GM12878 (cell line): ENCODE measurements around the gene B3GALT6. TPM values are rescaled to one million over a fixed set of nuclear protein-coding genes. Genes with fewer than 3 reads are reported as not detected.

Experiments
- ATAC-seq: fragments of 200-7000 bp; cut with Tn5 transposase; 3 replicates; pipeline ENCODE4 v1.9.1; 2020; ENCODE audit warnings: mild to moderate bottlenecking, moderate library complexity
- BruUV-seq: library from RNA; stranded (reverse); fragments of 400-500 nt; replicated peaks from 2 replicates; lab custom pipeline; 2021; lab: Mats Ljungman, UMichigan
- CTCF ChIA-PET: fragments of 300-600 bp; sonication (Branson Sonifier 250); formaldehyde crosslinking; extraction: SDS; loops from one replicate; lab custom pipeline; 2021; ENCODE audit warnings: inconsistent platforms; lab: Yijun Ruan, JAX
- POLR2A ChIA-PET: fragments of 350-600 bp; formaldehyde crosslinking; extraction: SDS; loops from one replicate; lab custom pipeline; 2021; ENCODE audit warnings: inconsistent platforms; lab: Charles Lee
- RAD21 ChIA-PET: fragments of 300-600 bp; sonication (Branson Sonifier 250); formaldehyde crosslinking; loops from one replicate; lab custom pipeline; 2023; ENCODE audit warnings: antibody characterized with exemption; ENCODE audit not compliant: unreplicated experiment; lab: Charles Lee
- SMC1A ChIA-PET: fragments of 300-600 bp; sonication (Branson Sonifier 250); formaldehyde crosslinking; loops from one replicate; lab custom pipeline; 2023; ENCODE audit not compliant: unreplicated experiment, uncharacterized antibody; lab: Charles Lee
- DNase-seq: peaks from one replicate; pipeline ENCODE4 v3.0.0-alpha.2; 2011; ENCODE audit warnings: low read depth, low spot score
- FAIRE-seq: peaks from 3 replicates; lab custom pipeline; 2011; peaks lifted over from hg19 to GRCh38; lab: Jason Lieb, UNC
- H2AFZ ChIP-seq: 2 replicates; pipeline ENCODE4 v1.6.0; 2011; ENCODE audit warnings: low read depth, low read length, control low read depth; ENCODE audit not compliant: control insufficient read depth
- H3K27ac ChIP-seq: 2 replicates; pipeline ENCODE4 v1.5.1; 2011; ENCODE audit warnings: control low read depth; ENCODE audit not compliant: control insufficient read depth, insufficient read depth
- H3K27me3 ChIP-seq, 2 experiments: replicated peaks in 1 of 2; 2 replicates each; pipeline versions ENCODE4 v1.6.0 to v1.6.1; 2011; ENCODE audit warnings: low read length in 1 of 2; ENCODE audit not compliant: control insufficient read depth in 2 of 2, insufficient read depth in 2 of 2
- H3K36me3 ChIP-seq, 2 experiments: 2 replicates each; pipeline ENCODE4 v1.5.1; 2011; ENCODE audit warnings: low read length in 1 of 2; ENCODE audit not compliant: control insufficient read depth in 2 of 2, insufficient read depth in 2 of 2
- H3K4me1 ChIP-seq: 2 replicates; pipeline ENCODE4 v1.6.1; 2011; ENCODE audit warnings: mild to moderate bottlenecking, low read length, moderate library complexity, mixed read lengths; ENCODE audit not compliant: control insufficient read depth, insufficient read depth
- H3K4me2 ChIP-seq: 2 replicates; pipeline ENCODE4 v1.6.0; 2011; ENCODE audit warnings: control low read depth; ENCODE audit not compliant: control insufficient read depth, insufficient read depth
- H3K4me3 ChIP-seq: fragments of 200-600 bp; sonication (generic); 2 replicates; pipeline ENCODE4 v1.5.1; 2016
- H3K79me2 ChIP-seq: 2 replicates; pipeline ENCODE4 v1.6.0; 2011; ENCODE audit warnings: low read length; ENCODE audit not compliant: control insufficient read depth, insufficient read depth
- H3K9ac ChIP-seq: 2 replicates; pipeline ENCODE4 v1.8.0; 2011; ENCODE audit warnings: low read length, control low read depth, mixed read lengths; ENCODE audit not compliant: control insufficient read depth, insufficient read depth
- H3K9me3 ChIP-seq: replicated peaks from 3 replicates; pipeline ENCODE4 v1.5.1; 2011; ENCODE audit warnings: mild to moderate bottlenecking, low read length; ENCODE audit not compliant: control insufficient read depth, insufficient read depth
- H4K20me1 ChIP-seq: 2 replicates; pipeline ENCODE4 v1.6.0; 2011; ENCODE audit not compliant: control insufficient read depth, insufficient read depth
- BCL11A ChIP-seq: IDR thresholded peaks from 2 replicates; pipeline ENCODE4 v1.6.1; 2011; ENCODE audit warnings: low read depth, low read length
- BHLHE40 ChIP-seq, 2 experiments: fragments of 450-650 bp in 1 of 2; IDR thresholded peaks; 2 replicates each; pipeline ENCODE4 v1.6.1; 2011 to 2017; ENCODE audit warnings: low read depth in 2 of 2, borderline replicate concordance in 1 of 2, improper control_type of control experiment in 1 of 2, low read length in 1 of 2, mild to moderate bottlenecking in 1 of 2
- BMI1 ChIP-seq: fragments of 450-650 bp; IDR thresholded peaks from 2 replicates; pipeline ENCODE4 v1.6.1; 2016; ENCODE audit warnings: mild to moderate bottlenecking, moderate library complexity, borderline replicate concordance
- CBX5 ChIP-seq: sonication (generic); IDR thresholded peaks from 2 replicates; pipeline ENCODE4 v1.6.1; 2016; ENCODE audit warnings: low read depth, moderate library complexity, mild to moderate bottlenecking, inconsistent platforms
- CHD4 ChIP-seq: fragments of 200-600 bp; sonication (generic); IDR thresholded peaks from 2 replicates; pipeline ENCODE4 v1.6.1; 2016; ENCODE audit warnings: mild to moderate bottlenecking
- E4F1 ChIP-seq: fragments of 450-650 bp; IDR thresholded peaks from 2 replicates; pipeline ENCODE4 v1.6.1; 2018; ENCODE audit warnings: borderline replicate concordance, mild to moderate bottlenecking; ENCODE audit not compliant: partially characterized antibody
- FOXK2 ChIP-seq: fragments of 450-650 bp; IDR thresholded peaks from 2 replicates; pipeline ENCODE4 v1.6.1; 2017; ENCODE audit warnings: mild to moderate bottlenecking, moderate library complexity
- IKZF2 ChIP-seq, 2 experiments: fragments of 450-650 bp; IDR thresholded peaks; 2 replicates each; pipeline ENCODE4 v1.6.1; 2017; ENCODE audit warnings: mild to moderate bottlenecking in 2 of 2, moderate library complexity in 2 of 2
- JUND ChIP-seq: IDR thresholded peaks from 2 replicates; pipeline ENCODE4 v1.6.1; 2012; ENCODE audit warnings: low read depth, mild to moderate bottlenecking, low read length, improper control_type of control experiment, moderate library complexity
- KDM1A ChIP-seq: fragments of 200-600 bp; sonication (generic); IDR thresholded peaks from 2 replicates; pipeline ENCODE4 v1.6.1; 2016; ENCODE audit warnings: borderline replicate concordance
- PAX5 ChIP-seq: IDR thresholded peaks from 2 replicates; pipeline ENCODE4 v1.6.1; 2011; ENCODE audit warnings: low read depth, low read length, borderline replicate concordance
- PAX8 ChIP-seq: fragments of 450-650 bp; IDR thresholded peaks from 2 replicates; pipeline ENCODE4 v1.6.1; 2017; ENCODE audit warnings: mild to moderate bottlenecking, moderate library complexity
- PRDM15 ChIP-seq: fragments of 450-650 bp; formaldehyde crosslinking; IDR thresholded peaks from 2 replicates; pipeline ENCODE4 v1.4.0; 2020; ENCODE audit warnings: mild to moderate bottlenecking, moderate library complexity
- RELA ChIP-seq: fragments of 450-650 bp; IDR thresholded peaks from 2 replicates; pipeline ENCODE4 v1.8.0; 2014; ENCODE audit warnings: borderline replicate concordance; ENCODE audit not compliant: partially characterized antibody
- SIN3A ChIP-seq: IDR thresholded peaks from 2 replicates; pipeline ENCODE4 v1.6.1; 2012; ENCODE audit warnings: low read depth, low read length, improper control_type of control experiment
- SREBF1 ChIP-seq: IDR thresholded peaks from 2 replicates; pipeline ENCODE4 v1.6.1; 2012; ENCODE audit warnings: mild to moderate bottlenecking, low read length
- ZNF207 ChIP-seq: fragments of 450-650 bp; IDR thresholded peaks from 2 replicates; pipeline ENCODE4 v1.6.1; 2014; ENCODE audit warnings: antibody characterized with exemption, mild to moderate bottlenecking, borderline replicate concordance
- WGBS: methylation state at CpG from one replicate; pipeline ENCODE4 v1.1.6; 2016; ENCODE audit warnings: low lambda C conversion rate; ENCODE audit not compliant: insufficient replicate concordance, insufficient coverage; ENCODE audit errors: missing lambda C conversion rate; 5-methylcytosine and 5-hydroxymethylcytosine counted together
- in situ Hi-C: fragments of 300-500 bp; cut with MboI; formaldehyde crosslinking; loops from 9 replicates; pipeline ENCODE4 v1.14.3; 2018; ENCODE audit warnings: mixed read lengths
- intact Hi-C: fragments of 100-400 bp; cut with micrococcal nuclease; formaldehyde crosslinking; loops from one replicate; pipeline ENCODE4 v1.14.2; 2022; ENCODE audit not compliant: unreplicated experiment
- polyA plus RNA-seq, 11 experiments: library from polyadenylated mRNA; depleted of rRNA in 4 of 11; unstranded in 6 of 11; stranded (reverse) in 5 of 11; fragments of >200 nt; fragmentation: Nextera tagmentation in 4 of 11; fragmentation: Illumina TruSeq in 1 of 11; extraction: Ambion mirVana in 4 of 11; extraction: Trizol in 1 of 11; gene quantifications; 1 replicate in 1 of 11; 2 replicates in 10 of 11; pipeline versions ENCODE4 v1.2.1 to v1.2.3, GENCODE V29; 2011 to 2016; ENCODE audit warnings: inconsistent platforms in 2 of 11, missing spikeins in 2 of 11, low read depth in 1 of 11
- total RNA-seq, 4 experiments: library from RNA; depleted of rRNA in 3 of 4; stranded (reverse); fragments of >200 nt in 3 of 4; fragmentation: Illumina TruSeq in 1 of 4; extraction: Trizol in 1 of 4; gene quantifications; 2 replicates each; pipeline versions ENCODE4 v1.2.1 to v1.2.3, GENCODE V29; 2013 to 2021

B3GALT6 gene
- total and polyA plus RNA-seq, 10 of the 15 experiments (the other 5 are each of a cell fraction or from before 2014, with no cell fraction given) = 0.53 to 20.8 (median 4.5) TPM

DNA sequence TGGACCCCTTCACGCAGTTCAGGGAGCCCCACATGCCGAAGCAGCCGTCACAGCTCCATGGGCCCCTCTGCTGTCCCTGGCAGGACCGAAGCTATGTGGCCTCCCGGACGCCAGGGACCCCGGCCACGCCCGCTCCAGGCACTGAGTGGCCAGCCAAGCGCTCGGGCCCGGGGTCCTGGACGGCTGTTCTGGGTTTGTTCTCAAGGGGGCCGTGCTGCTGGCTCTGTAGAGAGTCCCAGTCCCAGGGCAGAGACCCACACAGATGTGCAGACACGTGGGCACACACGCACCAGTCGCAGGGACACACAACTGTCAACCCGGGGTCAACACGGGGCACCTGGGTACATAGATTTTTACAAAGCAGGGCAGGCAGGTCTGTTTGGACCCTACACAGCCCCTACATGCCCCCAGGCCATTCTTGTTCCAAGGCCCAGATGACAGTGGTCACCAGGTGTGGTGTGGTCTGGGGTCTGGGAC is 6.7 kb downstream of the B3GALT6 start:
- intact Hi-C loops = no loop called here
- no peak for TF ChIP-seq BHLHE40 (IDR thresholded peaks at IDR 0.05; ENCODE audit: borderline replicate concordance in 1 of 2, low read depth in 2 of 2, low read length in 1 of 2)
- TF ChIP-seq SIN3A = no peak
- TF ChIP-seq FOXK2 = no peak
- TF ChIP-seq IKZF2 (IDR thresholded peaks at IDR 0.05) = no peak
- no peak for TF ChIP-seq JUND
- no peak for TF ChIP-seq ZNF207
- no peak for TF ChIP-seq PAX8
- TF ChIP-seq E4F1 = no peak
- TF ChIP-seq PRDM15 (CRISPR knock-in tag) = no peak
- no peak for TF ChIP-seq BMI1
- TF ChIP-seq PAX5 = no peak
- TF ChIP-seq CBX5 = no peak
- TF ChIP-seq SREBF1 = no peak
- TF ChIP-seq CHD4 = no peak
- no peak for TF ChIP-seq BCL11A
- no peak for TF ChIP-seq RELA
- no peak for TF ChIP-seq KDM1A
- WGBS = 57% methylated on average over 18 of the region's 19 CpGs
- POLR2A ChIA-PET = no interaction called here
- ATAC-seq = no peak
- Histone ChIP-seq H3K27me3 (no peaks in the 10 kb centered on the region), H3K36me3 (no peaks in the 10 kb centered on the region), H4K20me1 (no peaks in the 10 kb centered on the region), H3K27ac (no peak overlapping the region), H3K4me2 (no peak overlapping the region), H3K4me1 (no peaks in the 10 kb centered on the region), H3K9ac (no peak overlapping the region), H3K79me2 (no peaks in the 10 kb centered on the region), H3K4me3 (no peak overlapping the region), H2AFZ (no peak overlapping the region), H3K9me3 (no peaks in the 10 kb centered on the region; the same call in 2 of the 3 replicates)
- RAD21 ChIA-PET = no interaction called here
- in situ Hi-C loops = no loop called here
- SMC1A ChIA-PET = interaction anchor here (1.1 kb wide), 1 partner anchor 26 kb away, joined by 3 read pairs; no protein-coding TSS in a partner anchor
- BruUV-seq = no TSS peak
- no peak for DNase-seq
- CTCF ChIA-PET = interaction anchor here (1.4 kb wide), 1 partner anchor 116 kb away, joined by 4 read pairs; no protein-coding TSS in a partner anchor
- no peak for FAIRE-seq
